ENCODE data around the gene SLAMF1. TPM values are rescaled to one million over a fixed set of nuclear protein-coding genes. Genes with fewer than 3 reads are reported as not detected.

The SLAMF1 gene
- total RNA-seq, 2 experiments from 2014 or later: 41.3 to 42.6 TPM

DNA sequence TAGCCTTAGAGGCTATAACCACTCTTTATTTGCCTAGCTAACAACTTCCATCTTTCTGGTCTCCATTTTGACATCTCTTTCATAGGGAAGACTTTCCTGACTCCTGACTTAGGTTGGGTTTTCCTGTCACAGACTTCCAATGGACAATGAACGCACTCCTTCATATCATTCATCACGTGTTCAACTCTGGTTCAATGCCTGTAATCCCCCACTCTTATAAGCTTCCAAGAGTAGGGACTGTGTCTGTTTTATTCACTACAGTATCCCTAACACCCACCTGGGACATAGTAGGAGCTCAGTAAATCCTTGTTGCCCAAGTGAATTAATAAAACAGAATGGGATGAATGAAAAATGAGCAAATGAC, 4.6 kb downstream of the SLAMF1 start:
- peak overlapping the region; percentile 96 for H3K4me3 Mint-ChIP-seq
- DNase-seq (no peak), ATAC-seq (ENCODE audit: low read depth) (no peak)
- H3K4me1 Mint-ChIP-seq: peaks cover 76% of the 10 kb centered on the region
- H3K27ac Mint-ChIP-seq: peak overlapping the region; percentile 91
- H3K9me3 Mint-ChIP-seq: no peaks in the 10 kb centered on the region
- no peaks in the 10 kb centered on the region for H3K27me3 Mint-ChIP-seq
- POLR2A ChIA-PET: interaction anchor here (1.0 to 1.5 kb wide), 4 partner anchors 10 to 32 kb away, joined by 3 to 5 read pairs (median 4); no protein-coding TSS in a partner anchor
- peaks cover 33% of the 10 kb centered on the region for H3K36me3 Mint-ChIP-seq

DNA sequence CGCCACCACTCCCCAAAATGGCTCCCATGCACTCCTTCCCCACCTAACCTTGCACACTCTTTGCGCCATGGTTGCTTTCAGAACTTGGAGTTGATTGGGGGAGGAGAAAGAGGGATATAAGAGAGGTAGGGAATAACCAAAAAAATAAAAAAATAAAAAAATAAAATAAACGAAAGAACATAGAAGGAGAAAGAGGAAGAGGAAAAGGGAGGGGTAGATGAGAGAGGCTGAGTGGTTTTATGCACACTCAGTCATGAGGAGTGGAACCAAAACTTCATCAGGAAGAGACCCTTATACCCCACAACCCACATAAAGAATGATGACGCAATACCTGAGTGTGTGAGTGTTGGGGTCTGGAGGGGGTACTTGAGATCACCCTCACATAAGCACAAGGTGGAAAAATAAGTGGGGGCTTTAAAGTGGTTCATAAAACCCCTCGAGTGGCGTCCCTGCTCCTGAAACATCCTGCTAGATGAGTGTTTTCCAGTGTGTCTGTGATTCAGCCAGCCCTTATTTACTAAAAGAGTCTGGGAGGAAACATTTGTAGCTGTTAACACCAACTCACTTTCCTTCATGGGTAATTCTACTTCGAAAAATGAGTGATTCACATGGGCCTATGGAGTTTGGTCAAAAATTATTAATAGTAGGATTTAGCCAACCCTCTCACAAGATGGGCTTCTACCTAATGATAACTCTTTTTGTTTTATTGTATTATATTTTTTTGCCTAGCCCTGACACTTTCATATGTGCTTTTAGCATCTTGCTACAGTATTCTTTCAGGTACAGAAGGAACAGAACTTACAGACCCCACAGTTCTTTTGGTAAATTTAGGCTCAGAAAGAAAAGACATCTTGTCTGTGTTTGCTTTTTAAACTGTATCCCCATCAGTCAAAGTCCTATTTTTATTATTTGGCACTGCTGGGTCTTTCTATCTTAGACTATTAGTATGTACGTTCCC, 5.2 kb downstream of the SLAMF1 start:
- Mint-ChIP-seq H3K4me1 (peaks cover 81% of the 10 kb centered on the region), H3K4me3 (peak overlapping the region; percentile 96), H3K36me3 (peaks cover 39% of the 10 kb centered on the region), H3K9me3 (no peaks in the 10 kb centered on the region), H3K27me3 (no peaks in the 10 kb centered on the region), H3K27ac (peak overlapping the region; percentile 91)
- POLR2A ChIA-PET: interaction anchor here (1.2 to 1.9 kb wide), 5 partner anchors 12 to 32 kb away, joined by 3 to 22 read pairs (median 5); no protein-coding TSS in a partner anchor
- DNase-seq (no peak), ATAC-seq (ENCODE audit: low read depth) (peak; percentile 23)

DNA sequence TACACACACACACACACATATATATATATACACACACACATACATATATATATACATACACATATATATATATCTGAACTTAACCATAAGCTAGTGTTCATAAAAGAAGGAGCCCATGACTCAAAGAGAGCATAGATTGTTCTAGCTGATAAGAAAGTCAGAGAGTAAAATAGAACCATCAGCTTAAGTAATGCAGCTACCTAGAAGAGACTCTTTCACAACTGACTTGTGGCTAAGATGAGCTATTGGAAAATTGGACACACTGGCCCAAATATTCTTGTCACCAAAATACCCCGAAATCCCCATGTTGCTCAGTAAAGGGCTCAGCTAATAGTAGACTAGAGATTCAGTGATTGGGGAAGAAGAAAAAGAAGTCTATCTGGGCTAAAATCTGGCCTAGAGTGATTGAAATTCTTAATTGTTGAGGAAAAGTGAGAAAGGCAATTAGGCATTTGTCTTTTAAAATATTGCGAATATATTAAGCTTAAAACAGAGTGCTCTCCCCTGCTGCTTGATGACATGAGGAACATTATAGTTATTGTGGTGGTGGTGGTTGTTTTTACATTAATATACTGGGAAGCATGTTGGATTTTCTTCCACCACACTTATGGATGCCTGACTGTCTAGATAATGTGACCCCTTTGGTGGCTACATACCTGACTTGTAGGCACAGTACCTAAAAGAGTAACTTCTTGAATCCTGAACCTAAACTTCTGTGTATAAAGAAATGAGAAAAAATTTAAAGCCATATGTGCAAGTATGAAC, 6.3 kb downstream of the SLAMF1 start:
- Mint-ChIP-seq H3K4me1 (peaks cover 80% of the 10 kb centered on the region), H3K36me3 (peaks cover 45% of the 10 kb centered on the region), H3K27me3 (no peaks in the 10 kb centered on the region), H3K27ac (peak overlapping the region; percentile 91), H3K4me3 (peak overlapping the region; percentile 96), H3K9me3 (no peaks in the 10 kb centered on the region)
- ATAC-seq (ENCODE audit: low read depth): peak; percentile 50
- no peak for DNase-seq
- POLR2A ChIA-PET: interaction anchor here (0.8 to 2.0 kb wide), 7 partner anchors 11 to 42 kb away, joined by 3 to 22 read pairs (median 5); no protein-coding TSS in a partner anchor

DNA sequence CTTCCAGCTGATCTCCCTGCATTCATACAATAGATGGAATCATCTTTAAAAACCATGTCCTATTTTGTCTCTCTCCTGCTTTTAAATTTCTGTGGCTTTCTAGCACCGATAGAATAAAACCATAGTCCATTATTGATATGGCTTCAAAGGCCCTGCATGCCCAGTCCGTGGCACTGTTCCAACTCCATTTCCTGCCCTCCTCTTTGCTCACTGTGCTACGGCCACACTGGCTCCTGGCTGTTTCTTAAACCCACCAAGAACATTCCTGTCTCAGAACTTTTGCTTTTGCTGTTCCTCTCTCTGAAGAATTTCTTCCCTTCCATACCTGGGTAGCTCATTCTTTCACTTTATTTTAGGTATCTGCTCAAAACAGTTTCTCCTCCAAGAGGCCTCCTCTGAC, 7.2 kb downstream of the SLAMF1 start:
- peak overlapping the region; percentile 96 for H3K27ac Mint-ChIP-seq
- peak overlapping the region; percentile 84 for H3K4me3 Mint-ChIP-seq
- peaks cover 80% of the 10 kb centered on the region for H3K4me1 Mint-ChIP-seq
- DNase-seq: no peak
- H3K9me3 Mint-ChIP-seq: no peaks in the 10 kb centered on the region
- POLR2A ChIA-PET: interaction anchor here (1.1 to 2.0 kb wide), 6 partner anchors 10 to 34 kb away, joined by 3 to 22 read pairs (median 6); no protein-coding TSS in a partner anchor
- no peak for ATAC-seq (ENCODE audit: low read depth)
- H3K27me3 Mint-ChIP-seq: no peaks in the 10 kb centered on the region
- H3K36me3 Mint-ChIP-seq: peaks cover 44% of the 10 kb centered on the region

DNA sequence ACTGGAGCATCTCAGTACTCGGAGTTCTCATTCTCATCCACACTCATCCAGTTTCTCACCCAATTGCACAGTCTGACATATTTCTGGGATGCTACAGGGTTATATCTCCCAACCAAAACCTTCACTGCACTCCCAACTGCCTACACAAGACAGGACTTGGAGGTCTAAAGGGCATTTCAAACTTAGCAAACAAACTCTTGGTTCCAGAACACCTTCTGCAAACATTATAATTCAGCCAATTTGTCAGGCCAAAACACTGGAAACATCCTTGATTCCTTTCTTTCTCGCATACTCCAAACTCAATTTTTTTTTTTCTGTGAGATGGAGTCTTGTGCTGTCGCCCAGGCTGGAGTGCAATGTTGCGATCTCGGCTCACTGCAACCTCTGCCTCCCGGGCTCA, 7.9 kb downstream of the SLAMF1 start:
- POLR2A ChIA-PET: interaction anchor here (2.0 kb wide), 1 partner anchor 17 kb away, joined by 13 read pairs; no protein-coding TSS in a partner anchor
- Mint-ChIP-seq H3K27me3 (no peaks in the 10 kb centered on the region), H3K9me3 (no peaks in the 10 kb centered on the region), H3K27ac (peak overlapping the region; percentile 96), H3K4me1 (peaks cover 77% of the 10 kb centered on the region), H3K36me3 (peaks cover 45% of the 10 kb centered on the region), H3K4me3 (peak overlapping the region; percentile 84)
- ATAC-seq (ENCODE audit: low read depth) (no peak), DNase-seq (no peak)

DNA sequence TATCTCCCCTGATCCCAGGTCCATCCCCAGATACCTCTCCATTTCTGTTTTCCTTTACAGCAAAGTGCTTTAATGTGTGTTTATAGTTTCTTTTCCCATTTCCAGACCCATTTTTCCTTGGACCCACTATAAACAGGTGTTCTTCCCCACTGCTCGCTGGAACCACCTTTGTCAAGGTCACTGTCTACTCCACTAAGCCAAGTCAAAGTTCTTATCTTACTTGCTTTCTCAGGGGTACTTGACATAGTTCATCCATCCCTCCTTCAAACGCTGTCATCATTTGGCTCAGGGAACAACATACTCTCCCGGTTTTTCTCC, 8.3 kb downstream of the SLAMF1 start:
- Mint-ChIP-seq H3K36me3 (peaks cover 50% of the 10 kb centered on the region), H3K27ac (peak overlapping the region; percentile 96), H3K4me3 (peak overlapping the region; percentile 84), H3K9me3 (no peaks in the 10 kb centered on the region), H3K27me3 (no peaks in the 10 kb centered on the region), H3K4me1 (peaks cover 77% of the 10 kb centered on the region)
- POLR2A ChIA-PET: interaction anchor here (1.2 kb wide), 2 partner anchors 9 to 12 kb away, joined by 3 to 12 read pairs; no protein-coding TSS in a partner anchor
- ATAC-seq (ENCODE audit: low read depth) (no peak), DNase-seq (no peak)

DNA sequence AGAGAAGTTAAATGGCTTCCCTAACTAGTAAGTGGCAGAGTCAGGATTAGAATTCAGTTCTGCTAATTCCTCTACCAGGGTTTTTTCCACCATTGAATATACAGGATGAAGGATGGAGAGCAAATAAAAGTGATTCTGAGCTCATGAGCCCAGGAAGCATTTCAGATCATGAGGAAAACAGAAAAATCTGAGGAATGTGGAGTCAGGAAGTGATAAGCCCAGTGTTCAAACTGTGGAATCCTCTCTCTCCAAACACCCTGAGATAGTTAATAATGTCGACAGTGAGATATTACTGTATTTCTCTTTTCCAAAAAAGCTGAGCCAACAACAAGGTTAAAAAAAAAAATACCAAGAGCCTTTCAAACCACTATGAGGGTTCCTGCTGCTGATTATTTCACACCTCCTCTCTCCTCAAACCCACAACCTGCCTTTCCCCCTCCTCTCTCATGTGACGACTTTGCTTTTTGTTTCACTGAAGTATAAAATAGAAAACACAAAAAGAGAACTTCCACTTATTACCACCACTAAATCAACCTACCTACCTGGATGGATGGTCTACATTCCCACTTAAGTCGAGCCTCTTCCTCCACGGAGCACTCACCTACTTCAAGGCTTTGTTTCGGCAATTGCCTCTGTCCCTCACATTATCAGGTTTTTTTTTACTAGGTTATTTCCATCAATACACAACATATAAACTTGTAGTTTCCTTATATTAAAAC, 8.9 kb downstream of the SLAMF1 start:
- Mint-ChIP-seq H3K4me1 (peaks cover 76% of the 10 kb centered on the region), H3K27me3 (no peaks in the 10 kb centered on the region), H3K9me3 (no peaks in the 10 kb centered on the region), H3K36me3 (peaks cover 54% of the 10 kb centered on the region), H3K27ac (peak overlapping the region; percentile 96), H3K4me3 (peak overlapping the region; percentile 84)
- DNase-seq: no peak
- POLR2A ChIA-PET: interaction anchor here (0.7 to 1.2 kb wide), 3 partner anchors 8 to 35 kb away, joined by 3 to 12 read pairs (median 3); no protein-coding TSS in a partner anchor
- peak; percentile 65 for ATAC-seq (ENCODE audit: low read depth)

DNA sequence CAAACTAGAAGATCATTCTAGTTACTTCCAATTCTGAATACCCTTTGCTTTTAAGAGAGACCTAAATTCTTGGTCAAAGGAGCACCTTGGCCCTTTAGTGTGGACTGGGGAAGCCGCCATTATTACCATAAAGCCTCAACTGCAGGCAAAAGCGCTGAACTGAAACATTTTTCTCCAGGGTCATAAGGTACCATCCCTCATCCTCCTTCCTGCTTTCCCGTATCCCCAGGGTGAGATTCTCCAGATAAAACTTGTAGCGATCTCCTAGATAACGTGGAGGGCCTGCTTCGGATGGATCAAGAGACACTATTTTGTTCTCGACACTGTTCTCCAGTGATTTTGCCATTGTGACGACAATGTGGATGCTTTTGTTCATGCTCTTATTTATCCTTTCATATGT, 9.8 kb downstream of the SLAMF1 start:
- Mint-ChIP-seq H3K4me1 (peaks cover 73% of the 10 kb centered on the region), H3K36me3 (peaks cover 60% of the 10 kb centered on the region), H3K27ac (peak overlapping the region; percentile 96), H3K4me3 (peak overlapping the region; percentile 84), H3K9me3 (no peaks in the 10 kb centered on the region), H3K27me3 (no peaks in the 10 kb centered on the region)
- ATAC-seq (ENCODE audit: low read depth) (no peak), DNase-seq (no peak)
- POLR2A ChIA-PET: interaction anchor here (1.2 kb wide), 2 partner anchors 7 to 10 kb away, joined by 3 to 12 read pairs; no protein-coding TSS in a partner anchor

DNA sequence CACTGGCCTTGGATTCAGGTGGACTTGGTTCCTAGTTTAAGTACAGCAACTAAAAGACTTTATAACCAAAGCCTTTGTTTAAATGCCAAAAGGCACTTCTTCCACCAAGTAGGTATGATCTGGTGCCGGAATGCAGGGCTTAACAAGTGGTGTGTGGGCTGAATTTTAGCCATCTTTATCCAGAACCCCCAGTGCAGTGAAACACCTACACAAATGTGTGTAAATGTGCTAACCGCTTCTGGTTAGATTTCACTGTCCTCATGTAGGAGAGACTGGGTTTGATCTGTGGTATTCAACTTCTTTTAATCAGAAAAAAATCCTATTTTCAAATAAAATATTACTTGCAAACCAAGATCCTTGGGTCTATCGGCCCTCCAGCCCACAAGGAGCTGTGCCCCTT, 10.3 kb downstream of the SLAMF1 start:
- no peak overlapping the region for H3K4me3 Mint-ChIP-seq
- no peak overlapping the region for H3K27ac Mint-ChIP-seq
- peaks cover 73% of the 10 kb centered on the region for H3K4me1 Mint-ChIP-seq
- ATAC-seq (ENCODE audit: low read depth) (no peak), DNase-seq (no peak)
- POLR2A ChIA-PET: no interaction called here
- no peaks in the 10 kb centered on the region for H3K27me3 Mint-ChIP-seq
- H3K36me3 Mint-ChIP-seq: peaks cover 65% of the 10 kb centered on the region
- no peaks in the 10 kb centered on the region for H3K9me3 Mint-ChIP-seq

DNA sequence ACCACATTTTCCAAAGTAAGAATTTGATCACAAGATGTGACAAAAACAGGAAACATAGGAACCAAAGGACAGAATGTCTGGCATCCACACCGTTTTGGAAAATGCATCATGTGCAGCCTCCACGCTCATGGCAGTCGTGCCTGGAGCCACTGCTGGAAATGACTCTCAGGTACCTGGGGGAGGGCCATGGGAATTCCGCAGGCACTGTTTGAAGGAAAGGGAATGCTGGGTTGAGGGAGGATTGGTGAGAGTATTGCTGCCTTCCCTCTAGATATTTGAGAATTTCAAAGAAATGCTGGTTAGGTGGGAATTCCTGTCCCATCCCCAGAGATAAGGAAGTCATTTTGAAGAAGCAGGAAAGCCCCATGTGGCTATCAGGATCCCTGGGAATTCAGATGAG, 10.8 kb downstream of the SLAMF1 start:
- ATAC-seq (ENCODE audit: low read depth): no peak
- Mint-ChIP-seq H3K27me3 (no peaks in the 10 kb centered on the region), H3K4me1 (peaks cover 75% of the 10 kb centered on the region), H3K36me3 (peaks cover 70% of the 10 kb centered on the region), H3K4me3 (no peak overlapping the region), H3K27ac (no peak overlapping the region), H3K9me3 (no peaks in the 10 kb centered on the region)
- POLR2A ChIA-PET: interaction anchor here (0.6 kb wide), 1 partner anchor 27 kb away, joined by 3 read pairs; no protein-coding TSS in a partner anchor
- no peak for DNase-seq

DNA sequence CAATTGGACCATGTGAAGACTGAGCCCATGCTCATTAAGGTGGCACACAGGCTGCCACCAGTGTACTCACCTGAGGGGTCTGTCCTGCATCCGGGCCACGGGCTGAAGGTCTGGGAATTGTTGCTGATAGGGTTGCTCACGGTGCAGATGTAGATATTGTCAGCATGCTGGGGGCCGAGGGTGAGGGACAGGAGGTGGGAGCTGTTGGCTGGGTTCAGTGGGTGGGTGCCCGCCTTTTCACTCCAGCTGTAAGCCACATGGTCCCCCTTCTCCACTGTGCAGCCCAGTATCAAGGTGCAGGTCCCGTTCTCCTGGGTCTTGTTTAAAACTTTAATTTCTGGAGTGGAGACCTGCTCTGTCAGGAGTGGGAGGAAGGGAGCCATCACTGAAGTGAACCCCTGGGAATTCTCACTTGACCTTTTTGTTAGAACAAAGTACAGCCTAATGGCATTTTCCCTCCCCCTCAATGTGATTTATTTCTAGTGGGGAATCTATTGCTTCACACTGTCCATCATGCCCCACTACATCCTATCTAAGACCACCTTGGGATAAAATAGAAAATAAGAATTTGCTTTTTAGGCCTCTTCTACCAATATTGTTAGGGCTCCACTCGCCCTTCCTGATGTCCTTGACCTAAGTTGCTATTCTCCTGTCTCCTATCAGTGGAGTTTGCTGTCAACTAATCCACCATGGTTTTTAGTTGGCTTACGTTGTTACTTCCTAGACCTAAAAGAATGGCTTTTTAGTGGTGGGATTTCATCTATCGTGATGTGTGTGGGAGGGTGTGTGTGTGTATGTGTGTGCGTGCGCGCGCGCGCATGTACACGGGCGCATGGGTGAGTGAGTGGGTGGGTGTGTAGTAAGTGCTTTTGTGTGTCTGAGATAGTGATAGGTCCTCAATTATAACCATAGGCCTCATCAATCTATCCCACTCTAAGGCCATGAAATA, 12.0 kb downstream of the SLAMF1 start:
- ATAC-seq (ENCODE audit: low read depth) (no peak), DNase-seq (no peak)
- H3K4me1 Mint-ChIP-seq: peaks cover 78% of the 10 kb centered on the region
- peaks cover 74% of the 10 kb centered on the region for H3K36me3 Mint-ChIP-seq
- POLR2A ChIA-PET: no interaction called here
- no peaks in the 10 kb centered on the region for H3K9me3 Mint-ChIP-seq
- H3K4me3 Mint-ChIP-seq: no peak overlapping the region
- H3K27me3 Mint-ChIP-seq: no peaks in the 10 kb centered on the region
- peak overlapping the region; percentile 84 for H3K27ac Mint-ChIP-seq

All from activated naive CD8-positive, alpha-beta T cell treated with anti-CD3 and anti-CD28 coated beads, Interleukin-2, amount 10 ng/mL, durations not matched to agents 7 days and 5 days (primary cell).